GM21529 (cell line): ENCODE data around the gene OXGR1.
"Not testable (repeated sequence)": the region's sequence is repeated elsewhere in the genome, so short reads cannot be mapped to it uniquely, and the experiment has no call there.

ENCODE experiments used
- ATAC-seq: cut with Tn5 transposase; IDR thresholded peaks from one replicate; pipeline ENCODE4 v1.9.1; 2021; ENCODE audit not compliant: unreplicated experiment

OXGR1 gene

DNA sequence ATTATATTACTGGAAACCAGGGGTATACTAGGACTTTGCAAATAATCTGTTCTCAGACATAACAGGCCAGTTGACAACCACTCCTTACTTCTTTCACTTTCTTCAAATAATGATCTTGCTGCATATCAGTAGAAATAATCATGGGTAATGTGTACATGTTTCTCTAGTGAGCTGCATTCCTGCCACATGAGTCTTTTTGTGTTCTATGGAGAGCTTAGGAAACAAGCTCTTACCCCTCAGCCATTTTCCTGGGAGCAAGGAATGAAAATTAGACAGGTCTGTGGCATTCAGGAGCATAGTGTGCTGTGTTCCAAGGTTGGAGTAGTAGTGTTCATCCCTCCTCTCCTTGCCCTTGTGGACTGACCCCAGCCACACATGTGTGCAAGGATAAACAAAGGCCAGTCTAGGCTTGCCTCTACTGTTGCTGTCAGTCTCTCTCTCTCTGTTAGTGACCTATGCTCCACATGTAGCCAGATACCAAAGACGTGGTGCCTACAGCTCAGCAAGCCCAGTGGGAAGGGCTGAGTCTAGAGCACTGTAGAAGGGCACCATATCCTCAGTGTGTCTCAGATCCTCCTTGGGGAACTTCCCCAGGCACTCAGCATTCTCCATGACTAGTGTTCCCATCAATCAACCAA is 11.5 kb upstream of the OXGR1 start:
- no peak for ATAC-seq

DNA sequence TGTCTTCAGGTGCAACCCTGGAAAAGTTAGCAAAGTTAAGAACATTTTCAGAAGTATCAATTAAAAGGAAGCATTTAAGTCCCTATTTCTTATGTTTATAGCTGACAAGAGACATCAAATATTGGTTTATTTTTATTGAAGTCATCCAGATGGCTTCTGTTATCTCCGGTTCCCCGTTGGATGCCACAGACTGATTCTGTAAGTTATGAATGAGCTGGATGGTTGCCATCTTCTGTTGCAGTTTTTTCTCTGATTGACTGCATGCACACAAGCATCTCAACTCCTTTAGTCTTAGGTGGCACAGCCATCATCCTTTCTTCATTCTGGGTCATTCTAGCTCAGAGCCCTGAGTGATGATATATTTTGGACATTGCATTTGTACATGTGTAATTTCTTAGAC is 10.6 kb upstream of the OXGR1 start:
- ATAC-seq, result no peak

DNA sequence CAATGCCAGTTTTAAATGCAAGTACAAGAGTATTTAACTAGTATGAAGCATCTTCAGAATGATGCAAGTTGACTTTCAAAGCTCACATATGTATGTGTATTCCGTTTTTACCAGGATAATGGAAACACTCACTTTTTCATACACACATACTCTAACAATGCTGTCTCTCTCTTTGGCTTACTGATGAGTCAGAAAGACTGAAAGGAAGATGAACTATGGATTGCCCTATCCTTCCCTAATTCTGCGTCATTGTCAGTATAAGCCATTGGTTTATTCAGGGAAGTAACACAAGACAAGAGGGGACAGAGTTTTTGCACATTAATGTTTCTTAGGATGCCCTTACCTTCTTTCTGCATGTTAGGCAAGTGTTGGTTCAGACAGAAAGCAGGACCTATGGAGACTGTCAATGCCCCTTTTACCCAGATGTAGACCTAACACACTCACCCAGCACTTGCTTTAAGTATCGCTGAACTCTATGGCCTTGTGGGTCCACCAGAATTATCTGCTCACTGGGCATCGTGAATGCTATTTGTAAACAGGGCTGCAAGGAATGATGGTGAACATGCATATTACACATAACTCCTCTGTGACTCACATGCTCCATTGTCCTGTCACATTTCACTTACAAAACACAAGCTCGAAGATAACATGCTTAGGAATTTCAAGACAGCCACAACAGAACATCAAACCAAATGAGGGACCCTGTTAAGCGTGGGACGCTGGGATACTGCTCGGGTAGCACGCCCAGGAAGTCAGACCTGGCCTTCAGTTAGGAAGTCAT is 10.0 kb upstream of the OXGR1 start:
- no peak for ATAC-seq

DNA sequence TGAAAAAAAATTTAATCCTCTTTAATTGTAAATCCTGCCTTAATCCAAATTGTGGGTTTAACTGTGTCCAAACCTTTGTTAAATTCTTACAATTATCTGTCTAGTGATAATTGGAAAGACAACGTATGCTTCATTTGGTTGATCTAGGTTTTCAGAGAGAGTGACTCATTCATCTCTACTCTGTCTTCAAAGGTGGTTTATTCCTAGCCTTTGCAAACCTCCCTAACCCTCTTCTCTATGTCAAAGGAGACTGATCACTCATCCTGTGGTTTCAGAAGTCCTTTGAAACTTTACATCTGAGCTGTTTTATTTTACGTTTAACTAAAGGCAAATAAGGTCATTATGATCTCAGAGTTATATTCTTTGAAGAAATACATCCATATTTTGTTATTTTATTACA is 8.8 kb upstream of the OXGR1 start:
- no peak for ATAC-seq

DNA sequence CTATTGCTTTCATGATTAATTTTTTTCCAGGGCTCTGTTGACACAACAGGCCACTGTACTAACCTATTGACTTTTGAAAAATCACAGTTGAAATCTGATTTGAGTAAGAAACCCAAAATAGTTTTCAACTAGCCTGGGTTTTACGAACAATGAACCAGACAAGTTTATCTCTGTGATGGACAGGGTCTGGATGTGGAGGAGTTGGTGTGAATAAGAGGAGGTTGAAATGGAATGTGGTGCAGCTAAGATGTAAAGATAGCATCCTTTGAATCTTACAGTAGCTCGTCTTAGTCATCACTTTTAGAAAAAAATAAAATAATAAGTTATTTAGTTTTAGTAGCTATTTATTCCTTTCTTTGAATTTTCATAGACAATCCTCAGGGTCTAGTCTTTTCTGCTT is 8.3 kb upstream of the OXGR1 start:
- no peak for ATAC-seq

DNA sequence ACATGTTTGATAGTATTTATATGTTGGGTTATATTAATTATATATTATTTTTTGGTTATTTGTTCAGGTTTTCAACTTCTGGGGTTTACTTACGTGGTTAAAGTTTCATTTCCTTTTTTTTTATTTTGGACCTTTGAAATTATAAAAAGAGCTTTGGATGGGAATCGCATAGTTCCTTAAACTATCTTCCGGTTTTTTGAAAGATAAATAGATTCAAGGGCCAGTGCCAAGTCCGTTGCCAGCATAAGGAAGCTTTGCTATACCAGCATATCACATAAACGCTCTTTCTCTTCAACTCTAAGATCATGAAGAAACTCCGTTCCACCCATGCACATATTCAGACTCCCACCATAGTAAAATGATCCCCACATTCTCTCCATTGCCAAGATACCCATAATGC is 7.4 kb upstream of the OXGR1 start:
- no peak for ATAC-seq

DNA sequence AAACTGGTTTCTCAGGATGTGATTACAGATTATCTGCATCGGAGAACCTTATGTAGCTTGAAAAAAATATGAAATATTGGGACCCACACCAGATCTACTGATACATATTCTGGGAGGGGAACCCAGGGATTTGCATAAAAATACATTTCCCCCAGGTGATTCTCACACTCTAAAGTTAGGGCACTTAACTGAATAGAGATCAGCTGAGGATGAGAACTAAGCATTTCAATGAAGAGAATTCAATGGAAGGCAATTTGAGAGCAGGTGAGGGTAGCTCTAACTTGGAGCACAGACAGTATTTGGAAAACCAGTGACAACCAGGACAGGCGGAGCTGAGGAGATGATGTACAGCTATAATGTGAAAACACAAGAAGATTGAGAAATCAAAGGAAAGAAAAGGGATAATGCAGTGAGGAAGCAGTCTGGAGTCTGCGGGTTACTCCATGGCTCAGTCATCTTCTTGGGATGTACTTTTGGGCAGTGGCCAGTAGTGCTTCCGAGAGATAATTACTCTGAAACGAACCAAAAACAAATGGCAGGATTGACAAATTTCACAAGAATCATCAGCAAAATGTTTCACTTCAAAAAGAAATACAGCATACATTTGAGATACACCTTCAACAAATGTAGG is 6.1 kb upstream of the OXGR1 start:
- no peak for ATAC-seq

DNA sequence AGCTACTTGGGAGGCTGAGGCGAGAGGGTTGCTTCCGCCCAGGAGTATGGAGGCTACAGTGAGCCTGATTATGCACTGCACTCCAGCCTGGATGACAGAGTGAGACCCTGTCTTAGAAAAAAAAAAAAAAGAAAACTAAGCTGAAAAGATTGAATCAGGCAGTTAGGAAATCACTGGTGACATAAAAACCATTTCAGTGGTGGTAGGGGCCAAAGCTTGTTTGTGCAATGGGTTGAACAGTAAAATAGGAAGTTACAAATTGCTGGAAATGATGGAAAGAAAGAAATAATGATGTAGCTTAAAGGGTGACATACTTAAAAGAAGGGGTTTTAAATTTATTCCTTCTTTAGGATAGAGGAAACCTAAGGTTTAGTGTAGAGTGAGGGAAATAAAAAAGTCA is 4.8 kb upstream of the OXGR1 start:
- no peak for ATAC-seq

DNA sequence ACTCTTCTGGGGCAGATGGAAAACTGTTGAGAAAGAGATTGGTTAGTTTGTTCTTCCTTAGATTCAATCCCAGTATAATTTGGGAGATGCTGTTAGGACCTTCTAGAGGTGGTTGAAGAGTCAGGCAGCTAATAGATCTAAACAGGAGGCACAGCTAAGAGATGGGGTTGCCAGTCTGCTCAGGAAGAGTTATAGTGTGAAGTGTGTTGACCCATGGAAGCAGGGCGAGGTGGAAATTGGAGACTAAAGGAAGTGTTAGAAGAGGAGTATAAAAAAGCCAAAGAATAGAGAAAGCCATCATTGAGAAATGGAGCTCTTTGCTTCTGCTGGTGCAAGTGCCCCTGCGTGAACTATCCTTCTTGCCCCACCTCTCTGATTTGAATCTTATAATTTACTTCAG is 3.8 kb upstream of the OXGR1 start:
- no peak for ATAC-seq

DNA sequence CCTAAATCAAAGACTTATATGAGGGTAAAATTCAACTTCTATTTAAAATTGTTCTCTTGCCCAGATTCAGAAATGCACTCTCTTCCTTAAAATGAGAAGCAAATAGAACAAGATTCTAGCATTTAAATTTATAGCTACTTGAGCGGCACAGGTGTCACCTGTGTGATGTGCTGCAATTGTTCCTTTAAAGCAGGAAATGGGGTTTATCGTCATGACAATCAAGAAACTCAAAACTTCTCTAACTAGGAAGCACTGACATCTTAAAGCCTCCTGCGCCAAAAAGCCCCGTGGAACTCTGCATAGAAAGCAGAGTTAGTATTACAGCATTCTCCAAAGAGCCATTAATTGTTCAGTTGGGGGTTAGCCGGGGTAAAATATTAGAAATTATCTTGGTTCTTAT is 2.6 kb upstream of the OXGR1 start:
- ATAC-seq, result no peak

DNA sequence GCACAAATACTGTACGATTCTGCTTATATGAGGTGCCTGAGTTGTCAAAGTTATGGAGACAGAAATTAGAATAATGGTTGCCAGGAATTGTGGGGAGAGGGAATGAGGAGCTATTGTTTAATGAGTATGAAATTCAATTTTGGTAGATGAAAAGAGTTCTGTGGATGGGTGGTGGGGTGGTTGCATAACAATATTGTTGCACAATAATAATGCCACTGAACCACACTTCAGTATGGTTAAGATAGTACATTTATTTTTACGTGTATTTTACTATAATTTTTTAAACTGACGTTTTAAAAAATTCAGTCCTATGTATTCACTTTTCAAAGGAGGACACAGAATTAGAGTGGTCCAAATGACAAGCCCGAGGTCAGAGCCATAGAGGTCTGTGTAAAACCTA is 1.8 kb upstream of the OXGR1 start:
- no peak for ATAC-seq

DNA sequence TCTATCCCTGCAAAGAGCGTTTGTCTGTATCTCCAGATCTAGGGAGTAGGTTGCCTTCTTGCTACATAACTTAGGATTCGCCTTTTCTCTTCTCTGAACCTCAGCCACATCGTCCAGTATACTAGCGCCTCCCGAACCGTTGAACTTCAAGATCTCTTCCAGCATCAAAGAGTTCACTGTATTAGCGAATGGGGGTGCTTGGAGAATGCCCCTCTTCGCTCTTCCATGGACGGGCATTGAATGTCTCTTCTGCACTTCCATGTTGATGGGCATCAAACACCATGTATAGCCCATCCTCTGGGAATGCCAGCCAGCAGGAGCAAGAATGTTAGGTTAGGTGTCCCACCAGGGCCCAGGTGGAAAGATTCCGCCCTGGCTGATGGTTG is 575 bp upstream of the OXGR1 start:
- ATAC-seq, result no peak

DNA sequence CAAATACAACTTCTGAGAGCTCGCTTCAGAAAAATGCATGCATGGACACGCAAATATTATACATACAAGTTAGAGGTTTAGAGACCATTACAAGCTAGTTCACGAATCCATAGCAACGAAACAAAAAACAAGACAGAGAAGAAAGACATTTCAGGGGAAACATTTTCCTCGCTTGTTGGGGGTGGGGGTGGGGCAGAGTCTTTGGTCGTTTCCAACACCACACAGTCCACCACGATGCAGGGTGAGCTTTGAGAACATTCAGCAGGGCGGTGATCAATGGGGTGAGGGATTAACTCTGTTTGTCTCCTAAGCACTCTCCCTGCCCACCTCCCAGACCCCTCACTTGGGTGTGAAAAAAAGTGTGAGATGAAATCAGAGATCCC is 651 bp downstream of the OXGR1 start:
- ATAC-seq, result no peak

DNA sequence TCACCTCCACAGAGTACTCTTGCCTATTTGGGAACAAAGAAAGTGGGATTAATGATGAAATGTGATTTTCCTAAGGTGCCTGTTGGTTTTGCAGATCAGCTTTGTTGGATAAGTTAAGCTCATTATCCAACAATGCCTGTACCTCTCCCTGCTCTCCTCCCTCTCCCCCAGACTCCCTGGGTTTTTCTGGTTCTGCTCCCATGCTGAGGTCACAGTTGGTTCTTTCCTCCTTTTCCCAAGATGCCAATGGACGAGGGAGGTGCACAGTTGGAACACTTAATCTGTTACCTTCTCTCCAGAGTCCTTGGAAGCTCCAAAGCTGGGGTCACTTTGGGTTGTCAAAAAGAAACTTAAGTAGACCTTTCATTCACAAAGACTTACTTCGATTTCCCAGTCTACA is 1.6 kb downstream of the OXGR1 start:
- ATAC-seq, result no peak

DNA sequence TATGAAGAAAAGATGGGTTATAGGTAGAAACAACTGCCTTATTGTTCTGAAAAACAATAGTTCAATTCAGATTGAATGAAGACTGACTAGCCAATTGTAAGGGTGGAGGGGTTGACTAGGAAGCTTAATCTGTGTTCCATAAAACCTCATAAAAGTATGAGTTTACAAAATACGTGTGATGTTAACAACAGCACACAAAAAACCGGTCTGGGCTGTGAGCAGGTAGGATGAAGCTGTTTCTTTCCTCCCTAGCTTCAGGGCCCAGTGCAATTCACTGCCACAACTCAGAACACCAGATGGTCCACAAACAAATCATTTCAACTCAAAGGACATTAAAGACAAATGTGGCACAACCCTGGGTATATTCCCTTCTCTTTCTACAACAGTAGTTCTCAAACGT is 3.2 kb downstream of the OXGR1 start:
- no peak for ATAC-seq

DNA sequence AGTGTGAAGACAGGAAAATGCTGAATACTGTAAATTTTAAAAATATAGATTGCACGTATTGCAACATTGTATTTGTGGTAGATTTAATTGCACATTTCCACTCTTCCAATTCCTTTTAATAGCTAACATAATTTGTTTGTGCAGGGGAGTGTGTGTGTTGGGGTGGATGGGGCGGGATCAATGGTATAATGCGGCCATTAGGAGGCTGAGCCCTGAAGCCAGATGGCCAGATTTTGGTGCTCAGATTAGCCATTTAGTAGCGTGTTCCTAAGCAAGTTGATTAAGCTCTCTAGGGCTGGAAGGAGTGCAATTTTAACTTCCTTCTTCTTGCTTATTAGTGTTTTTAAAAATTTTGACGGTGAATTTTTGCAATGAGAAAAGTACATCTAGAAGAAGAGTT is 5.8 kb downstream of the OXGR1 start:
- ATAC-seq, result no peak

DNA sequence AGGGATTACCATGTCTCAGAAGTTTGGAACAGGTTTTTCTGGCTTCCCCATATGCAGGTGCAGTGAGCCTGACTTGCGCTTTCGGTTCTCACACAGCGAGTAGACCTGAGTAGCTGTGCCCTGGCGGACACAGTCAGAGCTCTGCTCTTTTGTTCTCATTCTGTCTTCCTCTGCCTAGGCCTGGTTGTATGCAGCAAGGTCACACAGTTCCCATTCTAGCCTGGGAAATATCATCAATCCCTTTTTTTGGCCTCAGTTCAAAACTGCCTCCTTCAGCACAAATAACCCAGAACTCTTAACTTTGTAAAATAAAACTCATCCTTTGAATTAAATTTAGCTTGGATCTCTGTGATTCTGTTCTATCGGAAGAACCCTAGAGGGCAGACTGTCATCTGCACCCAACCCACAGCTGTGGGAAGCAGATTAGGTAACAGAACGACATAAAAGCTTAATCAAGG is 10.2 kb downstream of the OXGR1 start:
- ATAC-seq, result peak; percentile 100

DNA sequence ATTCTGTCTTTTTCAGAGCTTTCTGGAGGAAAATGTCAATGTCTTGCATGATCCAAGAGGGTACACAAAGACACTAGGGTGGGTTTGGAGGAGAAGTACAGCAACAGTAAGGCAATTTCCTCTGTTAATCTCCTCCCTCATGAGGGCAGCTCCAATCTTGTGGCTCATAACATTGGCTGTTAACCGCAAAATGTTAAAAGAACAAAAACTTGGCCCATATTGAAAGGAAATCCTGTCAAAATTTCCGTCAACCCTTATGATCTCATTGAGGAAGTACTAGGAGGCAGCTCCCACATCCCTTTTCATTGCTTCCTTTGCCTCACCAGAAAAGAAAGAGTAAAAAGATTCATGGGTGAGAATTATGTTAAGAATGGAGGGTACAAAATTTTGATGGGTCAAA is 11.6 kb downstream of the OXGR1 start:
- no peak for ATAC-seq

DNA sequence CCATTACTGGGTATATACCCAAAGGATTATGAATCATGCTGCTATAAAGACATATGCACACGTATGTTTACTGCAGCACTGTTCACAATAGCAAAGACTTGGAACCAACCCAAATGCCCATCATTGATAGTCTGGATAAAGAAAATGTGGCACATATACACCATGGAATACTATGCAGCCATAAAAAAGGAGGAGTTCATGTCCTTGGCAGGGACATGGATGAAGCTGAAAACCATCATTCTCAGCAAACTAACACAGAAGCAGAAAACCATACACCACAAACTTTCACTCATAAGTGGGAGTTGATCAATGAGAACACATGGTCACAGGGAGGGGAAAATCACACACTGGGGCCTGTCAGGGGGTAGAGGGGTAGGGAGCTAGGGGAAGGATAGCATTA is 14.4 kb downstream of the OXGR1 start:
- not testable (repeated sequence) for ATAC-seq

DNA sequence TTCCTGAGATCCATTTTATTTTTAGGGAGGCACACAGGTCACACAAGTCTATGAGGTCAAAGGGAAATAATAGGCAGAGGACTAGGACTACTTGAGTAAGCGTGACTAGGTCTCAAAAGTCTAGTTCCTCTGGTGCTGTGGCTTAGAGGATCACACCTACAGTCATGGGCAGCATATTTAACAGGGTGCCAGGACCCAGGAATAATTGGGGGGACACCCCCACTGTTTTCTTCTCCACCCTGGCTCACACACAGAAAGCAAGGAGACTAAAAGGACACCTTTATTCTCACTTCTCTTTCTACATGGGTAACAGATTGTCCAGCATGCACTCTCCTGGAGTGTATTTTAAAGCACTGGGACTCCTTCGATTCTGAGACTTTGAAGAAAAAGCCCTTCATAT is 26.2 kb downstream of the OXGR1 start:
- ATAC-seq, result no peak

DNA sequence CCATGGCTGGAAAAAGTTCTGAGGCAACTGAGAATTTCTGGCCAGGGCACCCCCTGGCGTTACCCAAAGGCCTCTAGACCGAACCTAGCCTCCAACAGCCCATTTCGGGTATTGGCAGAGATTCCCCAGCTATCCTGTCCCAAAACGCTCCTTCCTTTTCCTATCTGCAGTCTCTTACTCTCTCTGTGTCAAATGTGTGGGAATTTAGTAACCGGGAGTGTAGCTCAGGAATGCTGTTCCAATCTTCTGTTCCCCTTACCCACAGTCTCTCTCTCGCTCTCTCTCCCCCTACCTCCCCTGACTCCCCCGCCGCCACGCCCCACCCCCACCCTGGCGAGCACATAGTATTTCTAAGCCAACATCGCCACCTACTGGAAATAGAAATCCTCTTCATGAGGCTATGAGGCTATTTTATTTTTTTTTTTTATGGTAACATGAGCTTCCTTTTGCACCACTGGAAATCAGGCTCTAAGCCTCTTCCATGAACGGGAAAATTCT is 27.0 kb downstream of the OXGR1 start:
- ATAC-seq, result no peak

DNA sequence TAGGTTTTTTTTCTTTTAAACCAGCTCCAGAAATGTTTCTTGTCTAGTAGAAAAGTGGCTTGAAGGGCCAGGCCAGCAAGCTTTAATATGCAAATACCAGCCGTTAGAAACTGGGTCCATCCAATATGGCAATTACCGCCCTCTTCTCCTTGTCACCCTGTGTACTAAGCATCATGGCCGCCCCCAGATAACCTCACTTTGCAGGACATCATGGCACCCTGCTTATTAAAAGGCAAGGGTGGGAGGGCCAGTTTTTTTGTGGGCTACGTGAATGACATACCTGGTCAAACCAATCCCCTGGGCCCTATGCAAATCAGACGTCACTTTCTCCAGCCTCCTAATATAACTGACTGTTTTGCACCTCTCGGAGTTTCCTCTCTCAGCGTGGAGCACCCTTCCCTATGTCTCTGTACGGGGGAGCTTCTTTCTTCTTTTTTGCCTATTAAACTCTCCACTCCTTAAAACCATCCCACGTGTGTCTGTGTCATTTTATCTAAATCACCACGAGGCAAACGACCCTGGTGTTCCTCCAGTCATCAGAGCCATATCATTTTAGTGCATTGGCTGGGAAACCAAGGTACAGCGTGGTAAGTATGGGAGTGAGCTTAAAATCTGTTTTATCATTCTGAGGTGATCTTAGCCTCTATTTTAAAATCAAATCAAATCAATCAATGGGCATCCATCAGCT is 27.7 kb downstream of the OXGR1 start:
- no peak for ATAC-seq
